HG02678 (cell line): Measurements from ENCODE around the gene SGSM1.
"Not testable (repeated sequence)": the region's sequence is repeated elsewhere in the genome, so short reads cannot be mapped to it uniquely, and the experiment has no call there.

Source experiments
- ATAC-seq: cut with Tn5 transposase; IDR thresholded peaks from one replicate; pipeline ENCODE4 v1.9.1; 2021; ENCODE audit warnings: mild to moderate bottlenecking, moderate library complexity; ENCODE audit not compliant: unreplicated experiment

The SGSM1 gene

DNA sequence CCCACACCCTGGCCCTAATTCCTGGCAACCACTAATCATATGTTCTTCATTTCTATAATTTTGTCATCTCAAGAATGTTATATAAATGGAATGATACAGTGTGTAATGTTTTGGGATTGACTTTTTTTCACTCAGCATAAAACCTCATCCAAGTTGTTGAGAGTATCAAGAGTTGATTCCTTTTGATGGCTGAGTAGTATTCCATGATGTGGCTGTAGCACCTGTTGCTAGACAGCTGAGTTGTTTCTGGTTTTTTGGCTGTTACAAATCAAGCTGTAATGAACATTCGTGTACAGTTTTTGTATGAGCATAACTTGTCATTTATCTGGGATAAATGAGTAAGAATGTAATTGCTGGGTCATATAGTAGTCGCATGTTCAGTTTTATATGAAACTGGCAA is 81.2 kb downstream of the SGSM1 start:
- ATAC-seq, result no peak

GRCh38 chr22:24893341-24894070 is 87.5 kb downstream of the SGSM1 start:
- ATAC-seq, result no peak

- ATAC-seq, result no peak
Observed at GRCh38 chr22:24894220-24894975, 88.4 kb downstream of the SGSM1 start.

DNA sequence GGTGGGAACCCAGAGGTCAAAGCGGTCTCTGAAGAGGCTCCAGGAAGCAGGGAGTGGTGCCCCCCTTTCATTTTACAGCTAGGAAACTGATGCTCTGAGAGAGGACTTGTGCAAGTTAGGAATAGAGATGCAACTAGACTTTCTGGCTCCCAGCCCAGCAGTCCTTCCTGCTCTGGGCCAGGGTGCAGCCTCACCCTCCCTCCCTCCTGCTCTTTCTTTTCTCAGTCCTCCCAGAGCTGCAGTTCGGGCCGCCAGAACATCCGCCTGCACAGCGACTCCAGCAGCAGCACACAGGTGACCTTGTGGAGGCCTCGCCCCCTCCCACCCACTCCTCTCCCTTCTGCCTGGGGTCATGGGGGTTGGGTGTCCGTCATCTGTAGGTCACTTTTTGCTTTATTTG is 89.0 kb downstream of the SGSM1 start:
- ATAC-seq, result no peak

DNA sequence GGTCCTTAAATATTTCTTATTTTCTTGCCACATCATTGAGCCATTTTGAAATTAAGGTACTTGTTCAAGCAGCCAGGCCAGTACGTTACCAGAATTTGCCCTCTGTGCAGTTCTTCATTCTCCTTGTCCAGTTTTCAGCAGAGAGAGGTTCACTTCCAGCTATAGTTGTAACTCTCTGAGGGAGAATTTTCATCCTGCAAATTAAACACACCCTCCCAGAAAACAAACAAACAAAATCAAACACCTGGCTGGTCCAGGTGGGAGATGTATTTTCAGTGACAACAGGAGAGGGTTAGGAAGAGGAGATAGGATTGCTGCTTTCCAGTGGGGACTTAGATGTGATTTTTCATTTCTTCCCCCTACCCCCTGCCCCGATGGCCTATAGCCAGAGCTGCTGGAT is 95.4 kb downstream of the SGSM1 start:
- no peak for ATAC-seq

GRCh38 chr22:24905909-24906308 is 99.9 kb downstream of the SGSM1 start:
- no peak for ATAC-seq

DNA sequence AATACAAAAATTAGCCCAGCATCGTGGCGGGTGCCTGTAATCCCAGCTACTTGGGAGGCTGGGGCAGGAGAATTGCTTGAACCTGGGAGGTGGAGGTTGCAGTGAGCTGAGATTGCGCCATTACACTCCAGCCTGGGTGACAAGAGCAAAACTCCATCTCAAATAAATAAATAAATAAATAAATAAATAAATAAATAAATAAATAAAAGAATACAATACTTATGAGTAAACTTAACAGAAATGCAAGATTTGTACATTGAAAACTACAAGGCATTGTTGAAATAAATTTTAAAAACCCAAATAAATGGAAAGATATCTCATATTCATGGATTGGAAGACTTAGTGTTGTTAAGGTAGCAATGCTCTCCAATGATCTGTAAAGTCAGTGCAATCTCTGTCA is 101.1 kb downstream of the SGSM1 start:
- not testable (repeated sequence) for ATAC-seq

- no peak for ATAC-seq
Observed at GRCh38 chr22:24920029-24920428, 114.0 kb downstream of the SGSM1 start.

GRCh38 chr22:24925586-24926427 is 119.8 kb downstream of the SGSM1 start:
- no peak for ATAC-seq

GRCh38 chr22:24926428-24926725 is 120.4 kb downstream of the SGSM1 start:
- no peak for ATAC-seq

DNA sequence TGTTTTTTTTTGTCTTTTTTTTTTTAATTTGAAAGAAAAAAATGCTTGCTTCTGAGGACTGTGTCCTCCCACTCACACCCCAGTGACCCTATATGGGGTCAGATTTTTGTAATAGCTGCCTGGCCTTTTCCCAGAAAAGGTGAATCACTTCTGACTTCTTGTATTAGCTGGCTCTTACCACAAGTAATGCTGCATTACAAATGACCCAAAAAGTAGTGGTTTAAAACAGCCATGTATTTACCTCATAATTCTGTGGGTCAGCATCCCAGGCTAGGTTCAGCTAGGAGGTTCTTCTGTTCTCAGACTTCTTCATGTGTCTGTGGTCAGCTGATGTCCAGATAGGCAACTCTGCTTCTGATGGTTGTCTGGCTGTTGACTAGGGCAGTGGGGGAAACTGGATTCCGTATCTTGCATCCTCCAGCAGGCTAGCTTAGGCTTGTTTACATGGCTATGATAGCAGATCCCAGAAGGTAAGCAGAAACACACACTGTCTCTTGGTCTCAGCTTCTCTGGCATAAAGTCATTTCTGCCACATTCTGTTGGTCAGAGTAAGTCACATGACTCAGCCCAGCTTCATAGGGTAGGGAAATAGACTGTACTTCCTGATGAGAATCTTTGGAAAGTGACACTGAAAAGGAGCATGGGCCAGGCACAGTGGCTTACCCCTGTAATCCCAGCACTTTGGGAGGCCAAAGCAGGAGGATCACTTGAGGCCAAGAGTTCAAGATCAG is 121.0 kb downstream of the SGSM1 start:
- ATAC-seq, result no peak

GRCh38 chr22:24928322-24928721 is 122.3 kb downstream of the SGSM1 start:
- ATAC-seq, result no peak

DNA sequence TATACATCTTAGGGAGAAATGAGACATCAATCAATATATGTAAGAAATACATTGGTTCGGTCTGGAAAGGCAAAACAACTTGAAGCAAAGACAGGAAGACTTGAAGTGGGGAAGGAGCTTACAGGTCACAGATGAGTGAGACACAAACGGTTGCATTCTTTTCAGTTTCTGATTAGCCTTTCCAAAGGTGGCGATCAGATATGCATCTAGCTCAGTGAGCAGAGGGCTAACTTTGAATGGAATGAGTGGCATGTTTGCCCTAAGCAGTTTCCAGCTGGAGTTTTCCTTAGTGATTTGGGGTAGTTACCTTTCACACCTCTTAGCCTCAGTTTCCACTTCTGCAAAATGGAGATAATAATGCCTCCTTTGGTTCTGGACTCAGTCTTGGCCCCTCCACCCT is 124.7 kb downstream of the SGSM1 start:
- ATAC-seq, result no peak

GRCh38 chr22:24935771-24936483 is 129.9 kb downstream of the SGSM1 start:
- no peak for ATAC-seq

- no peak for ATAC-seq
Observed at GRCh38 chr22:24937114-24937513, 131.1 kb downstream of the SGSM1 start.

GRCh38 chr22:24938741-24939341 is 132.8 kb downstream of the SGSM1 start:
- no peak for ATAC-seq

GRCh38 chr22:24942301-24942700 is 136.3 kb downstream of the SGSM1 start:
- no peak for ATAC-seq

DNA sequence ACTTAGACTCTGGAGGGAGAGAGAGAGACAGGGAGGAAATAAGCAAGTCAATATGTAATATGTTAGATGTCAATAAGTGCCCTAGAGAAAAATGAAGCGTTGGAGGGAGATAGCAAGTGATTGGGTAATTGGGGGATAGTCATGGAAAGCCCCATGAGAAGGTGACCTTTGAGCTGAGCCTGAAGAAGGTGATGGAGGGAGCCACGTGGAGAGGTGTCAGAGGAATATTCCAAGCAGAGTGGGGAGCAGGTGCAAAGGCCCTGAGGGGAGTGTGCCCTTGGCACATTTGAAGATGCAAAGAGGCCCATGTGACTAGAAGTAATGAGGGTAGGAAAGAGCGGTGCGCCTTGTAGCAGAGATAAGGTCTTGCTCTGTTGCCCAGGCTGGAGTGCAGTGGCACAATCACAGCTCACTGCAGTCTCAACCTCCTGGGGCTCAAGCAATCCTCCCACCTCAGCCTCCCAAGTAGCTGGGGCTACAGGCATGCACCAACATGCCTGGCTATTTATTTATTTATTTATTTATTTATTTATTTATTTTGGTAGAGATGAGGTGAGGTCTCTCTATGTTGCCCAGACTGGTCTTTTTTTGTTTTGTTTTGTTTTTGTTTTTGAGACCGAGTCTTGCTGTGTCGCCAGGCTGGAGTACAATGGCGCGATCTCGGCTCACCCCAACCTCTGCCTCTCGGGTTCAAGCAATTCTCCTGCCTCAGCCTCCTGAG is 138.4 kb downstream of the SGSM1 start:
- ATAC-seq, result no peak

GRCh38 chr22:24945430-24945829 is 139.4 kb downstream of the SGSM1 start:
- no peak for ATAC-seq
